ENCODE data around the gene FAM149A. TPM values are rescaled to one million over a fixed set of nuclear protein-coding genes. Genes with fewer than 3 reads are reported as not detected.

FAM149A gene
- total and polyA plus RNA-seq, 2 donors (not counting 1 experiment from before 2014, with no cell fraction given): 5.6 to 9.4 TPM

- no peaks in the 10 kb centered on the region for H3K4me1 ChIP-seq (ENCODE audit: control insufficient read depth, extremely low read depth, insufficient read depth, low read length)
- H3K9me3 ChIP-seq (ENCODE audit: control insufficient read depth, insufficient read depth, low read depth, low read length): no peaks in the 10 kb centered on the region
- no peak overlapping the region for H2AFZ ChIP-seq (ENCODE audit: low read length)
- H4K20me1 ChIP-seq (ENCODE audit: control insufficient read depth, extremely low read depth, insufficient read depth, low read length): no peaks in the 10 kb centered on the region
- H3K36me3 ChIP-seq (ENCODE audit: control insufficient read depth, insufficient read depth, low read length): no peaks in the 10 kb centered on the region
- no peak overlapping the region for H3K4me2 ChIP-seq (ENCODE audit: extremely low read depth, insufficient read depth, low read length)
- no peak for DNase-seq (ENCODE audit: low read depth in 2 of 2)
- H3K4me3 ChIP-seq (replicated peaks in 1 of 4; ENCODE audit: control extremely low read depth in 1 of 4, insufficient read depth in 1 of 4, low read depth in 3 of 4, low read length in 4 of 4): no peak overlapping the region
- H3K27me3 ChIP-seq (ENCODE audit: control insufficient read depth, insufficient read depth, low read length): peaks cover 14% of the 10 kb centered on the region
- no peak overlapping the region for H3K9ac ChIP-seq (ENCODE audit: insufficient read depth, low read length)
- H3K27ac ChIP-seq (ENCODE audit: insufficient read depth, low read length): no peak overlapping the region
- no peak for TF ChIP-seq EZH2 (IDR thresholded peaks at IDR 0.05; ENCODE audit: low read length, missing control alignments)
- TF ChIP-seq CTCF (conservative IDR thresholded peaks at IDR 0.05 in 1 of 2, IDR thresholded peaks at IDR 0.05 in 1 of 2; ENCODE audit: low read depth in 1 of 2, low read length in 2 of 2): no peak
- H3K79me2 ChIP-seq (ENCODE audit: control insufficient read depth, insufficient read depth, low read length): no peaks in the 10 kb centered on the region
Measured at GRCh38 chr4:186102931-186103330, 1.6 kb upstream of the FAM149A start.

GRCh38 chr4:186104890-186105646, 564 bp downstream of the FAM149A start:
- no peak overlapping the region for H3K27ac ChIP-seq (ENCODE audit: insufficient read depth, low read length)
- no peaks in the 10 kb centered on the region for H3K79me2 ChIP-seq (ENCODE audit: control insufficient read depth, insufficient read depth, low read length)
- peaks cover 14% of the 10 kb centered on the region for H3K27me3 ChIP-seq (ENCODE audit: control insufficient read depth, insufficient read depth, low read length)
- no peaks in the 10 kb centered on the region for H4K20me1 ChIP-seq (ENCODE audit: control insufficient read depth, extremely low read depth, insufficient read depth, low read length)
- H2AFZ ChIP-seq (ENCODE audit: low read length): no peak overlapping the region
- no peaks in the 10 kb centered on the region for H3K4me1 ChIP-seq (ENCODE audit: control insufficient read depth, extremely low read depth, insufficient read depth, low read length)
- peak overlapping the region in 1 of 4 experiments; percentile 39 for H3K4me3 ChIP-seq (replicated peaks in 1 of 4; ENCODE audit: control extremely low read depth in 1 of 4, insufficient read depth in 1 of 4, low read depth in 3 of 4, low read length in 4 of 4)
- H3K4me2 ChIP-seq (ENCODE audit: extremely low read depth, insufficient read depth, low read length): peak overlapping the region; percentile 23
- no peaks in the 10 kb centered on the region for H3K9me3 ChIP-seq (ENCODE audit: control insufficient read depth, insufficient read depth, low read depth, low read length)
- no peak for DNase-seq (ENCODE audit: low read depth in 2 of 2)
- TF ChIP-seq EZH2 (IDR thresholded peaks at IDR 0.05; ENCODE audit: low read length, missing control alignments) (no peak), CTCF (conservative IDR thresholded peaks at IDR 0.05 in 1 of 2, IDR thresholded peaks at IDR 0.05 in 1 of 2; ENCODE audit: low read depth in 1 of 2, low read length in 2 of 2) (no peak)
- no peak overlapping the region for H3K9ac ChIP-seq (ENCODE audit: insufficient read depth, low read length)
- no peaks in the 10 kb centered on the region for H3K36me3 ChIP-seq (ENCODE audit: control insufficient read depth, insufficient read depth, low read length)

GRCh38 chr4:186105647-186106321, 1.3 kb downstream of the FAM149A start:
- Histone ChIP-seq H3K9ac (ENCODE audit: insufficient read depth, low read length) (no peak overlapping the region), H3K4me2 (ENCODE audit: extremely low read depth, insufficient read depth, low read length) (no peak overlapping the region)

More at GRCh38 chr4:186105647-186106321, 1.3 kb downstream of the FAM149A start:
- no peaks in the 10 kb centered on the region for H3K79me2 ChIP-seq (ENCODE audit: control insufficient read depth, insufficient read depth, low read length)
- H3K4me3 ChIP-seq (replicated peaks in 1 of 4; ENCODE audit: control extremely low read depth in 1 of 4, insufficient read depth in 1 of 4, low read depth in 3 of 4, low read length in 4 of 4): no peak overlapping the region
- H4K20me1 ChIP-seq (ENCODE audit: control insufficient read depth, extremely low read depth, insufficient read depth, low read length): no peaks in the 10 kb centered on the region
- H2AFZ ChIP-seq (ENCODE audit: low read length): no peak overlapping the region
- no peak overlapping the region for H3K27ac ChIP-seq (ENCODE audit: insufficient read depth, low read length)
- H3K36me3 ChIP-seq (ENCODE audit: control insufficient read depth, insufficient read depth, low read length): no peaks in the 10 kb centered on the region
- H3K9me3 ChIP-seq (ENCODE audit: control insufficient read depth, insufficient read depth, low read depth, low read length): no peaks in the 10 kb centered on the region
- peaks cover 14% of the 10 kb centered on the region for H3K27me3 ChIP-seq (ENCODE audit: control insufficient read depth, insufficient read depth, low read length)
- peak; percentile 2 to 22 for DNase-seq (ENCODE audit: low read depth in 2 of 2)
- H3K4me1 ChIP-seq (ENCODE audit: control insufficient read depth, extremely low read depth, insufficient read depth, low read length): no peaks in the 10 kb centered on the region
- no peak for TF ChIP-seq CTCF (conservative IDR thresholded peaks at IDR 0.05 in 1 of 2, IDR thresholded peaks at IDR 0.05 in 1 of 2; ENCODE audit: low read depth in 1 of 2, low read length in 2 of 2)
